HG03135 (cell line): Measurements from ENCODE around the gene CXCL1.

ENCODE experiments used
- ATAC-seq: cut with Tn5 transposase; IDR thresholded peaks from one replicate; pipeline ENCODE4 v1.9.1; 2021; ENCODE audit warnings: mild to moderate bottlenecking, moderate library complexity; ENCODE audit not compliant: unreplicated experiment

CXCL1 gene

DNA sequence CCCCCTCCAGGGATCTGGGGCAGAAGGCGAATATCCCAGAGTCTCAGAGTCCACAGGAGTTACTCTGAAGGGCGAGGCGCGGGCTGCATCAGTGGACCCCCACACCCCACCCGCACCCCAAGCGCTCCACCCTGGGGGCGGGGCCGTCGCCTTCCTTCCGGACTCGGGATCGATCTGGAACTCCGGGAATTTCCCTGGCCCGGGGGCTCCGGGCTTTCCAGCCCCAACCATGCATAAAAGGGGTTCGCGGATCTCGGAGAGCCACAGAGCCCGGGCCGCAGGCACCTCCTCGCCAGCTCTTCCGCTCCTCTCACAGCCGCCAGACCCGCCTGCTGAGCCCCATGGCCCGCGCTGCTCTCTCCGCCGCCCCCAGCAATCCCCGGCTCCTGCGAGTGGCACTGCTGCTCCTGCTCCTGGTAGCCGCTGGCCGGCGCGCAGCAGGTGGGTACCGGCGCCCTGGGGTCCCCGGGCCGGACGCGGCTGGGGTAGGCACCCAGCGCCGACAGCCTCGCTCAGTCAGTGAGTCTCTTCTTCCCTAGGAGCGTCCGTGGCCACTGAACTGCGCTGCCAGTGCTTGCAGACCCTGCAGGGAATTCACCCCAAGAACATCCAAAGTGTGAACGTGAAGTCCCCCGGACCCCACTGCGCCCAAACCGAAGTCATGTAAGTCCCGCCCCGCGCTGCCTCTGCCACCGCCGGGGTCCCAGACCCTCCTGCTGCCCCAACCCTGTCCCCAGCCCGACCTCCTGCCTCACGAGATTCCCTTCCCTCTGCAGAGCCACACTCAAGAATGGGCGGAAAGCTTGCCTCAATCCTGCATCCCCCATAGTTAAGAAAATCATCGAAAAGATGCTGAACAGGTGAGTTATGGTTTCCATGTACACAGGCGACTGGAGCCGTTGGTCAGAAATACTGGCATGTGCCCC lies at the start of gene CXCL1:
Gene CXCL1 (plus strand): TSS at position 264 of the 926 bp plus-strand sequence. CDS start 78 bp downstream, at position 342.
- ATAC-seq = no peak

DNA sequence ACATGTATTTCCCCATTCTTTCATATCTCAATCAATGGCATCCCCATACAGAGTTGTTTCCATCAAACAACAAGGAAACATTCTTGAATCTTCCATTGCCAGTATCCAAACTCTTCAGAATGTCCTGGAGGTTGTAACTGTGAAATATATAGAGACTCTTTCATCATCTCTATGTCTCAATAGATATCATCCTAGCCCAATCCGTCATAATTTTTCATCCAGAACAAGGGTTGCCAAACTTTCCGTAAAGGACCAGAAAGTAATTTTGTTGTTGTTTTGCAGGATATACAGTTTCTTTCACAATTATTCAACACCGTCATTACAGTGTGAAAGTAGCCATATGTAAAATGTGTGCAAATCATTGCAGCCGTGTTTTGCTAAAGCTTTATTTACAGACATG lies 47.9 kb upstream of the CXCL1 start:
- no peak for ATAC-seq

DNA sequence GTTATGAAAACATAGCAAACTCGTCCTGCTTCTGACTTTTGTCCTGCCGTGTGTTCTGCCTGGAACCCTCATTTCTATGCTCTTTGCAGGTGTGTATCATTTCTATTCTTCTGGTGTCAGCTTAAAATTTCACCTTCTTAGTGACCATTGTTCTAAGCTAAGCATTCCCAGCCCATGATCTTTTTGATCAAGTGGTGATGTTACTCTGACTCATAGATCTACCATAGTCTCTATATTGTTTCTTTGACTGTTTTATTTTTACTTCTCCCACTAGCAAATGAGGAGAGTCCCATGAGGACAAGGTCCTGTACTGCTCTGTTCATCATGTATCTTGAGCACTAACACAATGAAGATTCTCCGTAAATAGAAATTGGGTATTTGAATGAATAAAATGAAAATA lies 46.8 kb upstream of the CXCL1 start:
- no peak for ATAC-seq

DNA sequence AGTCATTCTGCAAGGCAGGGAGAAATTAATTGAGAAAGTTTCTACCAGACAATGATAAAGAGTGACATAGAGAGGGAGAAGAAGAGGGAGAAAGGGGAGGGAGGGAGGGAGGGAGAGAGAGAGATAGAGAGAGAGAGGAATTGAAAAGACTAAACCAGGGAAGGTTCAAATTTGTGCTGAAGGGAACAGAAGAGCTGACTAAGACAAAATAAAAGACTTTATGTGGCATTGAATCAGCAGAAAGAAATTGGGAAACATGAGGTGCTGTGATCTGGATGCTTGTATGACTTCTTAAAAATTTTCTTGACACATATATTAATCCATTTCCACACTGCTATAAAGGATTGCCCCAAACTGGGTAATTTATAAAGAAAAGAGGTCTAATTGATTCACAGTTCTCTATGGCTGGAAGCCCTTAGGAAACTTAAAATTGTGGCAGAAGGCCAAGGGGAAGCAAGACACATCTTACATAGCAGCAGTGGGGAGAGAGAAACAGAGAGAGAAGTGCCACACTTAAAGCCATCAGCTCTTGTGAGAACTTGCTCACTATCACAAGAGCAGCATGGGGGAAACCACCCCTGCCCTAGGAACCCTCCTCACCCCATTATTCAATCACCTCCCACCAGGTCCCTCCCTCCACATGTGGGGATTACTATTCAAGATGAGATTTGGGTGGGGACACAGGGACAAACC lies 46.2 kb upstream of the CXCL1 start:
- no peak for ATAC-seq

DNA sequence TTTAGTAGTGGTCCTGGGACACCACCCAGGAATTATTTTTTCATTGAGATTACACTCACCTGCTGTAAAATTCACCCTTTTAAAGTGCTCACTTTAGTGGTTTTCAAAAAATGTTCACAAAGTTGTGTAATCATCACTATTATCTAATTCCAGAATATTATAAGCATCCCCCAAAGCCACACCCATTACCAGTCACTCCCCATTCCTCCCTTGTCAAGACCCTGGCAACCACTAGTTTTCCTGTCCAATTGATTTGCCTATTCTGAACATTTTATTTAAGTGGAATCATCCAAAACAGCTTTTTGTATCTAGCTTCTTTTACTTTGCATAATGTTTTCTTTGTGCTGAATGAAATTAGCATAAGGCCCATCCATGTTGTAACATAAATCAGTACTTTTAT lies 45.4 kb upstream of the CXCL1 start:
- no peak for ATAC-seq

DNA sequence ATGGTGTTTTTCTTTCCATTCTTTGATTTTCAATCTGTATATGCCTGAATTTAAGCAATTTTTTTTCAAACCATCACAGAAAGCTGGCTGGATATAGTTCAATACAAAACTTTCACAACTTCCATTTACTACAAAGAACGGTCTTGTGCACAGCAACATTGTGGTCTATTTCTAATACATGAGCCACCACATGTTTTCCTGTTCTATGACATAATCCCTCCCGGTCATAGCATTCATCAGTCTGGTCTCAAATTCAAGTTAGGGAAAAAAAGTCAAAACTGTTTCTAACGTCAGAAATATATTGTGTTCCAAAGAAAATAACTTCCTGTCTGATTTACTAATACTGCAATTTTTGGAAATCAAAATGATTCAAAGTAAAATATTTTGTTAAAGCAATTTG lies 40.2 kb upstream of the CXCL1 start:
- no peak for ATAC-seq

DNA sequence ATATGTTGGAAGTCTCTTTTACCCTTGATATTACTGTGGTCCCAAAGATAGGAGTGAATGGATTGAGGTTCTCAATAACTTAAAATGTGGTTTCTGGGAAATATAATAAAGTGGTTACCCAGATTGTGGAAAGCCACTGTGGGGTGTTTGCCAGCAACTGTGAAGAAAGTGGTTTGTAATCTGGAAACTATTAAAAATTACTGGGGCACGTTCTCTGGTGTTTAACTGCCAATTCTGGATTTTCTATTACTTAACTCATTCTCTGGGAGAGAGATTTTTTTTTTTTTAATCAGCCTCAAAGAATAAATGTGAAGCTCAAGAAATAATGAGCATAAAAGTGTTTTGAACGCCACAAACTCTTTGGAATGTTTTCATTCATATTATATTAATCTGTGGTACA lies 37.6 kb upstream of the CXCL1 start:
- ATAC-seq = no peak

DNA sequence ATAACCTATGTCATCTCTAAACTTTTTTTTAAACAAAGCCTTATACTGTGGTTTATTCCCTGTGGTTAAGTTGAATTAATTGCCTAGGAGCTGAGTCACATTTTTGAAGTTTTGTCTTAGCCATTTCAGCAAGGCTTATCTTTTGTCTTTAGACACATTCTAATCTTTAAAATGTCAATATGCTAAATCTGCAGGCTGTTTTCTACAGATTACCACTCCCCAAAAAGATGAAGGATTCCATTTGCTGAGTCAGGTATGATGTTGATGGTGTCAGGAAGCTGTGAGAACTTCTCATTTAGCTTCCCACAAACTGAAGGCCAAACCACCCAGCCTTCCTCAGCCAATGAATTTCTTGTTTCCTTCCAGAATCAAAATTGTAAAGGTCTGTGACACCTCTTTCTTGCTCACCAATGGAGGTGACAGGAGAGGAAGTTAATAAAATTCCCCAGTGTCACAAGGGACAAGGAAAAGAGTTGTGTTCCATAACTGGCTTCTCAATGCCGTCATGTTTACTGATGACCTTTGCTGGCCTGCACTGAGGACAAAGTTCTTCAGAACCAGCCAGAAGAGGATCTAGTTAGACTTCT lies 36.4 kb upstream of the CXCL1 start:
- no peak for ATAC-seq

DNA sequence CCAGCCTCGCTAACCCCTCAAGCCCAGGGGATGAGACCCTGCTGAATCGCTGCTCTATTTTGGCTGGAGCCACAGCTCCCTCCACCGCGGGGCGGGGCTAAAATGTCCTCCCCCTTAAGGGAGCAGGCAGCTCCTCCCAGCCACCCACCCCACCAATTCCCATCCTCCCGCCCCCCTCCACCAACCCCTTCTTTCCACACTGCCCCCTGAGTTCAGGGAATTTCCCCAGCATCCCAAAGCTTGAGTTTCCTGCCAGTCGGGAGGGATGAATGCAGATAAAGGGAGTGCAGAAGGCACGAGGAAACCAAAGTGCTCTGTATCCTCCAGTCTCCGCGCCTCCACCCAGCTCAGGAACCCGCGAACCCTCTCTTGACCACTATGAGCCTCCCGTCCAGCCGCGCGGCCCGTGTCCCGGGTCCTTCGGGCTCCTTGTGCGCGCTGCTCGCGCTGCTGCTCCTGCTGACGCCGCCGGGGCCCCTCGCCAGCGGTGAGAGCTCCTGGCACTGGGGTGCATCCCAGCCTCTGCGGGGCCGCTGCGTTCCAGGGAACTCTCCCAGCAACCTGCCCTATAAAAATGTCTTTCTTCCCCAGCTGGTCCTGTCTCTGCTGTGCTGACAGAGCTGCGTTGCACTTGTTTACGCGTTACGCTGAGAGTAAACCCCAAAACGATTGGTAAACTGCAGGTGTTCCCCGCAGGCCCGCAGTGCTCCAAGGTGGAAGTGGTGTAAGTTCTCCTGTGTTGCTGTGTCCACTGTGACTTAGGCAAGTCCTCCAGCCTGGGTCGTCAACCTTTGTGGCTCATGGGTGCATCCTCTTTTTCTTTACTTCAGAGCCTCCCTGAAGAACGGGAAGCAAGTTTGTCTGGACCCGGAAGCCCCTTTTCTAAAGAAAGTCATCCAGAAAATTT lies 32.6 kb upstream of the CXCL1 start, which contains the start of gene CXCL6:
Gene CXCL6 (plus strand): TSS at position 306 of the 907 bp plus-strand sequence. CDS start 73 bp downstream, at position 379.
- no peak for ATAC-seq

DNA sequence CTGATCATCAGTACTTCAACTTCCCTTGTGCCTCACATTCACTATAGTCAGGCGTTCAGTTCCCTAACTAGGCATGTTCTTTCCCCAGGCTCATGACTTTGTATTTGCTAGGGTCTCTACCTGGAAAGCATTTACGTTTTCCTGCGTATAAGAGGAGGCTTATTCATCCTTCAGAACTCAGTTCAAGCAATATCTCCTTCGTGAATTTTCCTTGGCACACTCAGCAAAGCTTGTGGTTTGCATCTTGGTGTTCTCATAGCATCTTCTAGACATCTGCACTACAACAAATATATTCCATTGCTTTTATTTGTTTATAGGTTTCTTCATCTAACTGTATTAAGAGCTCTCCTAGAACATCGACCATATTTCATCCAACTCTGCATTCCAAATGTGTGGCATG lies 30.1 kb upstream of the CXCL1 start:
- no peak for ATAC-seq

DNA sequence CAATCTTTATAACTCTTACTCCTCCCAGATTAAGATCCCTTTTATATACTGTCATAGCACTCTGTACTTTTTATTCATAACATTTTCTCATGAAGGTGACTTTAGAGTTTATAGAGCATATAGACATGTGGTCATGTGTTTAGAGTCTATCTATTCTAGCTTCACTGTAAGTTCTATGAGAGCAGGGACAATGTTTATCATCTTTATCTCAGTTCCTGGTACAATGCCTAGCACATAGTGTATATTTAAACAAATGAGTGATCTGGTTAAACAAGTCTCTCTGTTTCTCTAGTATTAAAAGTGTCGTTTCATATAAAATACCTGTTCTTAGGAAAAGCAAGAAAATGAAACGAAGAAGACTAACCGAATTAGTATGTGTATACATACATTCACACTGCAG lies 29.5 kb upstream of the CXCL1 start:
- ATAC-seq = no peak

DNA sequence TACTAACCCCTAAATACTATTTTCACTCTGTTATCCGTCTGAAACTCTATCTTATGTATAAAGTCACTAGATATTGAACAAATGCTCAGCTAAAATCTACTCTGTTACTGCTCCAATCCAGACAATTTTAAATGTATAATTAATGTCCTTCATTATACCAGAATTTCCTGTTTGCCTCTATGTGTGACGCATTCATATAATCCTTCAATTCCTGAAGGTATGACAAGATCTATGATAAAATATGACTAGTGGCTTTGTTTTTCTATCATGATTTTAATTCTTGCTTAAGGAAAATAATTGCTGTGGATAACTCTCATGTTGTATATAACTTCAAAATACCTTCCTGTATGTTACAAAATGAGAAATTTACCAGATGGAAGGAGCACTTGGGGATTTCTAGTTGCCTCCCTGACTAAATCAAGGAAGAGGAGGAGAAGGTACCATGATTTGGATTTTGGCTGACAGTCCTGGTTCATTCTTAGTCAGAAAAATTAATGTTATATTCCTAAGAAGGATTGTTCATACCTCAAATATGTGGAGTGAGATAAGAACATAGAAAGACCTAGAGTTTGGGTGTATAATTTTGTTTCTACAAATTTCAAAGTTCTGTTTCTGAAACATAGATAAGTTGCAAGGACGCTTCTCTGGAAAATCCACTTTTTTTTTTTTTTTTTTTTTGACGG lies 27.8 kb upstream of the CXCL1 start:
- ATAC-seq = no peak

DNA sequence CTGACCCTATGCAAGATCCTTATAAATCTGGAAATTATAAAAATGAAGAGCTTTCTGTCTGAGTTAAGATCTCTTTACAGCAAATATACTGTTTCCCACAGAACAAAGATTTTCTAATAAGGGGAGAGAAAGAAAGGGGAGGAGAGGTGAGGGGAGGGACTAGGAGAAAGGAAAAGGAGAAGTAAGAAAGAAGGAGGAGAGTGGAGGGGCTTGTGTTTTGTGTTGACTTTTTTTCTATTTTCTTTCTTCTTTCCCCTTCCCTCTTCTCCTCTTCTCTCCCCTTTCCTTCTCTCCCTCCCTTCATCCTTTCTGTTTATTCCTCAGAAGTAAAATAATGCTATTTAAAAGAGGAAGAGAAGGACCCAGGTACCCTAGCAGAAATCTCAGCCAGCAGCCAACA lies 26.5 kb upstream of the CXCL1 start:
- ATAC-seq = no peak

DNA sequence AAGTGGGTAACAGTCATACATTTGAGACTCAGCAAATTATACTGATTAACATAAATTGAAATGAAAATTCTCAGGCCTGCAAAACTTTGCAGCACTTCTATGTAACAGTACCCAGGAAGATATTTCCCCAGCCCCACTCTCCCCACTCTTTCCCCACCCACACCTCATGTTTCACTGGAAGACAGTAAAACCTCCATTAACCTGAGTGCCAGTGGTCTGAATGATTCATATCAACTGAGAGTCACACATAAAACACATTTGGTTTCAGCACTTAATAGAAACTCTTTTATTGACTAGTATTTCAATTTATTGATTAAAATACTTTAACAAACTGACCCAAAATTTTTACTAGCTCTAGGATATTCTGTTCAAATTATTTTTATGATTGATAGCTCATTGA lies 25.8 kb upstream of the CXCL1 start:
- ATAC-seq = no peak

DNA sequence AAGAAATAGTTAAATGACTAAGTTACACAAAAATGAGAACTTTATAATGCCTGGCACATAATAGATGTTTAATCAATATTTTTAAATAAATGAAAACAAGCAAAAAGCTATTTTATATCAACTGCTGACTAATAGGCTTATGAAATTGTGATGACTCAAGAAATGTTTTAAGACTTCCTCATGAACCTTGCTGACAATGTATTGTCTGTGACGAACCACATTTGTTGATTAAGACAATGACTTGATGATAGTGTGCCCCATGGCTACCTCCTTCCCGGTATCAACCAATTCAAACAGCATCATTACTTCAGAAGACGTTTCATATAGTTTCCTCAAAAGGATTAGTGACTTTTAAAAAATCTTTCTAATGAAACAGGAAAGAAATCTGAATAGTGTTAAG lies 24.8 kb upstream of the CXCL1 start:
- no peak for ATAC-seq

DNA sequence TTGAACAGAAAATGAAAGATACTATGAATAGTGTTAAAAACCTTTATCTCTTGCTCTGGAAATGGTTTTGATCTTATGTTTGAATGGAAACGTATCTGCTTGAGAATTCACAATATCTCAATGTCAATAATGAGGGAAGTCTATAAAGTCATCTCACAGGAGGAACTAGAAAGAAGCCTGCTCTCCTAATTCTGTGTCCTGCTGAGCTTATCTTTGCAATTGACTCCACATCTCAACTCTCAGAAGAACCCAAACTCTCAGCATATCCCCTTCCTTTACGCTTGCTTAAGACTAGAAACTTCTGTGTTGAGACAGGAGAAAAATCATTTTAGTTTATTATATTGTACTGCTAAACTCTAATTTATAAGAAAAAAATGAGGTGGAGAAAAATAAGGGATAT lies 24.4 kb upstream of the CXCL1 start:
- no peak for ATAC-seq

DNA sequence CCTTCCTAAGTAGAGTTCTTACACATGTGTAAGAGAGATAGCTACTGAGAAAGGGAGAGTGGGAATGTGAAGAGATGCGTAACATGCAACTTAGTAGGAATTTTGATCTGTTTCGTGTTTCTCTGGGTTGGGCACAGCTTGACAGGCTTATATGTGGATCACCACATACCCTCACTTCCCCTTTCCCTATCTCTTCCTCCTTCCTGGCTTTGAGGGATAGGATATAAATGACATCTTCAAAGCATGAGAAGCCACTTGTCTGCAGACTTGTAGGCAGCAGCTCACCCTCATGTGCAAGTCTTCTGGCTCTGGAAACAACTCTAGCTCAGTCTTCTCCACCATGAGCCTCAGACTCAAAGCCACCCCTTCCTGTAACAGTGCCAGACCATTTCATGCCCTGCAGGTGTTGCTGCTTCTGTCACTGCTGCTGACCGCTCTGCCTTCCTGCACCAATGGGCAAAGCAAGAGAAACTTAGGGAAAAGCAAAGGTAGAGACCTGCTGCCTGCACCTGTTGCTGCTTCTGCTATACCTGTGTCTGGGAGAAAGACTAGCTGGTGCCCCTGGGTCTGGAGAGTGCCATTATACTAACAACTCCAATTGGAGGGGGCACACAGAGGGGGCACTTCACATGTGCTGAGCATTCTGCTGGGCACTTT lies 21.5 kb upstream of the CXCL1 start:
- ATAC-seq = no peak

DNA sequence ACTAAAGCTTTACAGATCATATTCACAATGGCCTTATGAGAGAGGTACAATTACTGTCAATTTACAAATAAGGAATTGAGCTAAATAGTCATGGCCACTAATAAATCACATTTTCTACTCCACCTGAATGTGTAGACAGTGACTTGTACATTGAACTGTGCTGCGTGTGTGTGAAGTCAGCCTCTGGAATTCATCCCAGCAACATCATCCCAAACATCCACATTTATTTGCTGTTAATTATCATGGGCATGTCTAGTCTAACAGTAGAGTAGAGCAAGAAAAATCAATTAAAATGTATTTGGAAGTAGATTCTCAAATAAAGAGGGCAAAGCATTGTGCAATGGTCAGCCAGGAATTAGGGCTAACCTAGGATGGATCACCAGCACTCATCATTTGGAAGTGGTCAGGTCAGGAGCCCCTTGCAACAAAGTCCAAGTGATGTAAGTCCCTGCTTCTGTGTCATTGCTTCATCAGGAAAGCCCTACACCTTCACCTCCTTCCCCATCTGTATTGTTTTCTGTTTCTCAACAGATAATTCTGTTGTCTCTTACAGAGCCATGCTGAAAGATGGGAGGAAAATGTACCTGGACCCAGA lies 20.9 kb upstream of the CXCL1 start:
- ATAC-seq = no peak

DNA sequence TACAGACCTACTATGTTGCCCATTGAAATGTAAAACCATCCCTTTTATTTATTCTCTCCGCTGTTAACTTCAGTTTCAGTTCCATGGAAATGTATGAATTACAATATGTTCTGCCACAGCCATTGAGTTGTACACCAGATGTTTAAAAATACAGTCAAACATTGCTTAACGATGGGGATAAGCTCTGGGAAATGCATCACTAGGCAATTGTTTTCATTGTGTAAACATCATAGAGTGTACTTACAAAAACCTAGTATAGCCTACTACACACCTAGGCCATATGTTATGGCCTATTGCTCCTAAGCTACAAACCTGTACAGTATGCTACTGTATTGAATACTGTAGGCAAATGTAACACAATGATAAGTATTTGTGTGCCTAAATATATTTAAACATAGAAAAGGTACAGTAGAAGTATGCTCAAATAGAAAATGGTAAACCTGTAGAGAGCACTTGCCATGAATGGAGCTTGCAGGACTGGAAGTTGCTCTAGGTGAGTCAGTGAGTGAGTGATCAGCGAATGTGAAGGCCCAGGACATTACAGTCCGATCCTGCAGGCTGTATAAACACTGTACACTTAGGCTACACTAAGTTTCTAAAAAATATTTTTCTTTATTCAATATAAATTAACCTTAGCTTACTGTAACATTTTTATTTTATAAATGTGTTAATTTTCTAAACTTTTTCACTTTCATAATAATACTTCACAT lies 18.8 kb upstream of the CXCL1 start:
- no peak for ATAC-seq
